ENCODE measurements around the gene CORO6. TPM values are rescaled to one million over a fixed set of nuclear protein-coding genes. Genes with fewer than 3 reads are reported as not detected.

The CORO6 gene
- total RNA-seq, 2 experiments from 2014 or later, result 2.8 to 3.3 TPM

DNA sequence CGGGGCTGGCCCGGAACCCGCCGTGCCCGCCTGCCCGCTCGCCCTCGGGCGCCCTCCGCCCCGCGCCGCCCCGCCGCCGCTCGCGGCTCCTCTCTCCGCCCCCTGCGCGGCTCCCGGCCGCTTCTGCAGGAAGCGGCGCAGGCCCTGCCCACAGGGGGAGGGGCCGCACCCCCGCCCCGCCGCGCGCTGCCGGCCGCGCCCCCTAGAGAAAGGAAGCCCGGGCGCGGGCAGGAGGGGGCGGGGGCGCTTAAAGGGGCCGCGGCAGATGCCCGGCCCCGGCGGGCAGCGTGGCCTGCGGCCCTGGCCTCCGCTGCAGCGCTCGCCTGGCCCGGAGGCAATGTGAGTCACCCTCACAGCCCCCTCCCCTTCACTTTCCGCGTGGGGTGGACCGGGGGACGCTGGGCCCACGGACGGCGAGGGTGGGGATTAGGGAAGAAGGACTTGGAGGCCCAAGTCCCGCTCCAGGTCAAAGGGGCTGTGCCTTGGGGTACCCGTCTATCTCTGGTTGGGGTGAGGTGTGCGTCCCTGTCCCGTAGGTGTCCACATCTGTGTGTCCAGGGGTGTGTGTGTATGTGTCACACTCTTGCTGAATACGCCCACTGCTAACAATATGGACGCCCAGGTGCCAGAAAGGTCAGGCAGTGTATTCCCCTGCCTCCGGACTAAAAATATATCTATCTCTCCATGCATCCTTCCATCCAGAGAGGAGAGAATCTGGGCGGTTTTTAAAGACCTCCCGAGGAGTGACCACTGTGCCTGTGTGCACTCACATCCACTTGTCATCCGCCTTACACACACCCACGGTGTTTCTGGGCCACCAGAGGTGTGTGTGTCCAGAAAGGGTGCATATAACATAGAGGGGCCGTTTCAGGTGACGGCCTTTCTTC is 32.9 kb downstream of the CORO6 start, which contains the start of gene GIT1:
Gene GIT1 (minus strand): TSS at position 125 of the 887 bp plus-strand sequence. CDS start 270 bp downstream, outside the sequence.
- POLR2A ChIA-PET, result interaction anchor here (1.8 to 4.4 kb wide), 4 partner anchors 17 to 28 kb away, joined by 6 to 40 read pairs (median 18); no protein-coding TSS in a partner anchor

DNA sequence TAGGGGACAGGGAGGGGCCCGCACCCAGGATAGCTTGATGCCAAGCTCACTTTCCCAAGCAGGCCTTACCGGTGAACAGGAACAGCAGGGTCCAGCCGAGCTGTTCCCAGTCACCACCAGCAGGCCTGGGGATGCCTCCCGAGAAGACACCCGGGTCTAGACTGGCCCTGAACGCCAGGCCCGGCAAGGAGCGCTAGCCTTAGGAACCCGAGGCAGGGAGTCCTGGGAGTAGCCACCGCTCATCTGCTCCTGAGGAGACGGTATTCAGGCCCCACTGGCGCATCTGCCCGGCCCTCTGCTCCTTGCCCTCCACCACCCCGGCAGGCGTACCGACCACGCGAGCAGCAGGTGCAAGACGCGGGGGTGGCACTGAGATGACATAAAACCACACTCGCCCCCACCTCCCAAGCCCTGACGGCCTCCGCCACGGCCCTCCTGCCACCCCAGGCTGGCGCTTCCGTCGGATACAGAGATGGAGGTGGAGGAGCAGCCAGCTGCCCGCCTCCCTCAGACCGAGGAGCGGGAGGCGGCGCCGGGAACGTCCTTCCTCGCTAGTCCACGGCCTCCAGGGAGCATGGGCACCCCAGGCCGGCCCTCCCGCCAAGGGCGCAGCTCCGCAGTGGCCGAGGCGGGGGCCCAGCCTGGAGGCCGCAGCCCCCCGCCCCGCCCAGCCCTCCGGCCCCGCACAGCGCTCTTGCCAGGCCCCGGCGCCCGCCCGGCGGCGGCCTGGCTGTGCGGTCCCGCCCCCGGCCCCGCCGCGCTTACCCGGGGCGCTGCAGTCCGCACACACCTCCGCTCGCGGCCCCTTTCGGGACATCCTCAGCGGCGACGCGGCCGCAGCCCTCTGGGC is 33.9 kb downstream of the CORO6 start:
- H3K4me3 ChIP-seq (ENCODE audit: low read length), result peak overlapping the region; percentile 84
- TF ChIP-seq, protein P1, sequence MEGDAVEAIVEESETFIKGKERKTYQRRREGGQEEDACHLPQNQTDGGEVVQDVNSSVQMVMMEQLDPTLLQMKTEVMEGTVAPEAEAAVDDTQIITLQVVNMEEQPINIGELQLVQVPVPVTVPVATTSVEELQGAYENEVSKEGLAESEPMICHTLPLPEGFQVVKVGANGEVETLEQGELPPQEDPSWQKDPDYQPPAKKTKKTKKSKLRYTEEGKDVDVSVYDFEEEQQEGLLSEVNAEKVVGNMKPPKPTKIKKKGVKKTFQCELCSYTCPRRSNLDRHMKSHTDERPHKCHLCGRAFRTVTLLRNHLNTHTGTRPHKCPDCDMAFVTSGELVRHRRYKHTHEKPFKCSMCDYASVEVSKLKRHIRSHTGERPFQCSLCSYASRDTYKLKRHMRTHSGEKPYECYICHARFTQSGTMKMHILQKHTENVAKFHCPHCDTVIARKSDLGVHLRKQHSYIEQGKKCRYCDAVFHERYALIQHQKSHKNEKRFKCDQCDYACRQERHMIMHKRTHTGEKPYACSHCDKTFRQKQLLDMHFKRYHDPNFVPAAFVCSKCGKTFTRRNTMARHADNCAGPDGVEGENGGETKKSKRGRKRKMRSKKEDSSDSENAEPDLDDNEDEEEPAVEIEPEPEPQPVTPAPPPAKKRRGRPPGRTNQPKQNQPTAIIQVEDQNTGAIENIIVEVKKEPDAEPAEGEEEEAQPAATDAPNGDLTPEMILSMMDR (IDR thresholded peaks at IDR 0.05), result no peak
- ChIA-PET CTCF (interaction anchor here (1.4 to 3.9 kb wide), 3 partner anchors 21 to 29 kb away, joined by 5 to 28 read pairs (median 5); partner anchors contain the start of gene ABHD15), POLR2A (interaction anchor here (1.0 to 4.4 kb wide), 5 partner anchors 16 to 28 kb away, joined by 4 to 40 read pairs (median 7); partner anchors contain the start of gene TP53I13)
- intact Hi-C loops (cut with DNase I, micrococcal nuclease), result loop anchor here (1.0 to 10.0 kb wide), 8 partner anchors 8 to 844 kb away; partner anchors contain the start of genes PHF12 (in 1 of the 2), SSH2 (in 1 of the 2), TP53I13 (in 1 of the 2) and TRAF4 (in 1 of the 2)
- DNase-seq (peak in 5 of 14 experiments; percentile 34 to 71 (median 58)), ATAC-seq (ENCODE audit: poor library complexity) (peak; percentile 12)
- peaks cover 76% of the 10 kb centered on the region for H3K4me1 Mint-ChIP-seq (ENCODE audit: low read depth)
- H3K4me3 Mint-ChIP-seq, result peak overlapping the region; percentile 98
- no peaks in the 10 kb centered on the region for H3K36me3 ChIP-seq (ENCODE audit: insufficient read depth, low read length)
- peak overlapping the region; percentile 84 for H3K27ac Mint-ChIP-seq
- H3K27me3 ChIP-seq (ENCODE audit: control insufficient read depth in 1 of 2, insufficient read depth in 2 of 2, low read length in 2 of 2), result no peaks in the 10 kb centered on the region
- no peaks in the 10 kb centered on the region for H3K9me3 ChIP-seq (ENCODE audit: control insufficient read depth in 1 of 2, insufficient read depth in 1 of 2, low read length in 2 of 2)
- no peaks in the 10 kb centered on the region for H3K9me3 Mint-ChIP-seq
- H3K36me3 Mint-ChIP-seq (ENCODE audit: low read depth), result peaks cover 4% of the 10 kb centered on the region
- peaks cover 84% of the 10 kb centered on the region for H3K4me1 ChIP-seq (ENCODE audit: insufficient read depth, low read length)
- peak overlapping the region; percentile 40 to 60 for H3K27ac ChIP-seq (ENCODE audit: low read depth in 1 of 2, low read length in 2 of 2)
- no peaks in the 10 kb centered on the region for H3K27me3 Mint-ChIP-seq

More for the DNA sequence above, 32.9 kb downstream of the CORO6 start, which contains the start of gene GIT1:
- peak within 1 kb of the TSS; percentile 84 for H3K4me3 ChIP-seq (ENCODE audit: low read length)
- TF ChIP-seq, protein P1 (IDR thresholded peaks at IDR 0.05), result no peak
- peaks cover 71% of the 10 kb centered on the region for H3K4me1 Mint-ChIP-seq (ENCODE audit: low read depth)
- peak within 1 kb of the TSS; percentile 98 for H3K4me3 Mint-ChIP-seq
- H3K9me3 Mint-ChIP-seq, result no peaks in the 10 kb centered on the region
- DNase-seq (peak; percentile 65 to 94 (median 81)), ATAC-seq (ENCODE audit: poor library complexity) (peak; percentile 83)
- CTCF ChIA-PET, result interaction anchor here (4.9 kb wide), 1 partner anchor 26 kb away, joined by 96 read pairs; no protein-coding TSS in a partner anchor
- no peaks in the 10 kb centered on the region for H3K27me3 Mint-ChIP-seq
- intact Hi-C loops (cut with DNase I, micrococcal nuclease), result loop anchor here (1.0 to 10.0 kb wide), 8 partner anchors 9 to 845 kb away; partner anchors contain the start of genes PHF12 (in 1 of the 2), SSH2 (in 1 of the 2), TP53I13 (in 1 of the 2) and TRAF4 (in 1 of the 2)
- peaks cover 84% of the 10 kb centered on the region for H3K4me1 ChIP-seq (ENCODE audit: insufficient read depth, low read length)
- H3K36me3 ChIP-seq (ENCODE audit: insufficient read depth, low read length), result no peaks in the 10 kb centered on the region
- peak within 1 kb of the TSS; percentile 86 for H3K27ac Mint-ChIP-seq
- peaks cover 4% of the 10 kb centered on the region for H3K36me3 Mint-ChIP-seq (ENCODE audit: low read depth)
- no peaks in the 10 kb centered on the region for H3K27me3 ChIP-seq (ENCODE audit: control insufficient read depth in 1 of 2, insufficient read depth in 2 of 2, low read length in 2 of 2)
- no peaks in the 10 kb centered on the region for H3K9me3 ChIP-seq (ENCODE audit: control insufficient read depth in 1 of 2, insufficient read depth in 1 of 2, low read length in 2 of 2)
- peak within 1 kb of the TSS; percentile 60 to 64 for H3K27ac ChIP-seq (ENCODE audit: low read depth in 1 of 2, low read length in 2 of 2)
